HUDEP-2 (cell line): ENCODE results near the gene ASPG.
A peak's percentile ranks its signal among the peaks of the same experiment; 100 is the strongest.

Experiments used
- DNase-seq, 76 experiments: peaks; one replicate each; lab custom pipeline; 2025; ENCODE audit not compliant: unreplicated experiment in 76 of 76; lab: John Stamatoyannopoulos, UW

The ASPG gene

GRCh38 chr14:104104076-104104901, 18.8 kb downstream of the ASPG start:
- DNase-seq = no peak

- DNase-seq = peak in 8 of 76 experiments; percentile 7 to 23 (median 12)
Measured at GRCh38 chr14:104105071-104105821, 19.7 kb downstream of the ASPG start.

GRCh38 chr14:104105822-104106470, 20.4 kb downstream of the ASPG start:
- DNase-seq = no peak

- DNase-seq = no peak
Measured at GRCh38 chr14:104106471-104106991, 21.0 kb downstream of the ASPG start.

- no peak for DNase-seq
Measured at GRCh38 chr14:104107101-104107581, 21.6 kb downstream of the ASPG start.

- DNase-seq = peak in 37 of 76 experiments; percentile 9 to 73 (median 44)
Measured at GRCh38 chr14:104107611-104108569, 22.4 kb downstream of the ASPG start.

GRCh38 chr14:104108570-104109541, 23.4 kb downstream of the ASPG start:
- DNase-seq = no peak

GRCh38 chr14:104109731-104110361, 24.3 kb downstream of the ASPG start:
- no peak for DNase-seq

- no peak for DNase-seq
Measured at GRCh38 chr14:104110491-104111209, 25.1 kb downstream of the ASPG start.

GRCh38 chr14:104111301-104112112, 26.0 kb downstream of the ASPG start:
- no peak for DNase-seq

- no peak for DNase-seq
Measured at GRCh38 chr14:104112113-104112505, 26.6 kb downstream of the ASPG start.

GRCh38 chr14:104112609-104113571, 27.4 kb downstream of the ASPG start:
- DNase-seq = no peak

GRCh38 chr14:104113631-104114420, 28.3 kb downstream of the ASPG start:
- no peak for DNase-seq

GRCh38 chr14:104114421-104115130, 29.1 kb downstream of the ASPG start:
- DNase-seq = no peak
